ENCODE results near the gene CEP170B. TPM values are rescaled to one million over a fixed set of nuclear protein-coding genes. Genes with fewer than 3 reads are reported as not detected.
"Not testable (repeated sequence)": the region's sequence is repeated elsewhere in the genome, so short reads cannot be mapped to it uniquely, and the experiment has no call there.

CEP170B gene
- total and polyA plus RNA-seq, 9 of the 15 experiments (the other 6 are each of a cell fraction or from before 2014, with no cell fraction given) = 0.01 to 10.2 (median 2.2) TPM

- peaks cover 7 to 51% of the 10 kb centered on the region in 2 experiments; a peak in 4 of 5 replicates for H3K27me3 ChIP-seq (ENCODE audit: control insufficient read depth in 2 of 2, insufficient read depth in 2 of 2, low read length in 2 of 2)
- POLR2A ChIA-PET = interaction anchor here (1.2 kb wide), 1 partner anchor 9 kb away, joined by 3 read pairs; no protein-coding TSS in a partner anchor
- CTCF ChIA-PET (ENCODE audit: low intra/inter-chr PET ratio); H3K9me3 ChIP-seq (replicated peaks; ENCODE audit: control insufficient read depth, insufficient read depth, low read depth, low read length); DNase-seq (ENCODE audit: extremely low read depth in 1 of 4, low spot score in 3 of 4); ATAC-seq; in situ Hi-C loops (cut with MboI); H2AFZ ChIP-seq (ENCODE audit: low read depth, low read length); H3K27ac ChIP-seq (ENCODE audit: extremely low read depth, low read depth, low read length); H3K9ac ChIP-seq (ENCODE audit: insufficient read depth in 1 of 2, low read depth in 2 of 2, low read length in 2 of 2); H3K9me1 ChIP-seq (ENCODE audit: control insufficient read depth, insufficient read depth, low read length); H3K4me3 ChIP-seq; intact Hi-C loops (cut with micrococcal nuclease); H3K4me1 ChIP-seq (replicated peaks in 1 of 2; ENCODE audit: control insufficient read depth in 2 of 2, insufficient read depth in 2 of 2, low read length in 2 of 2); BruUV-seq (replicated peaks); H3K79me2 ChIP-seq (ENCODE audit: control insufficient read depth, insufficient read depth, low read length); H3K36me3 ChIP-seq (ENCODE audit: control insufficient read depth, insufficient read depth, low read length); FAIRE-seq; H4K20me1 ChIP-seq (replicated peaks; ENCODE audit: control insufficient read depth, insufficient read depth, low read length); H3K4me2 ChIP-seq (ENCODE audit: insufficient read depth, low read length): not testable (repeated sequence)
- 3% methylated on average over 5 of the region's 6 CpGs for WGBS (ENCODE audit: insufficient coverage, low coverage, missing lambda C conversion rate)
These were observed 78.9 kb downstream of the CEP170B start for GRCh38 chr14:104944016-104944308.

DNA sequence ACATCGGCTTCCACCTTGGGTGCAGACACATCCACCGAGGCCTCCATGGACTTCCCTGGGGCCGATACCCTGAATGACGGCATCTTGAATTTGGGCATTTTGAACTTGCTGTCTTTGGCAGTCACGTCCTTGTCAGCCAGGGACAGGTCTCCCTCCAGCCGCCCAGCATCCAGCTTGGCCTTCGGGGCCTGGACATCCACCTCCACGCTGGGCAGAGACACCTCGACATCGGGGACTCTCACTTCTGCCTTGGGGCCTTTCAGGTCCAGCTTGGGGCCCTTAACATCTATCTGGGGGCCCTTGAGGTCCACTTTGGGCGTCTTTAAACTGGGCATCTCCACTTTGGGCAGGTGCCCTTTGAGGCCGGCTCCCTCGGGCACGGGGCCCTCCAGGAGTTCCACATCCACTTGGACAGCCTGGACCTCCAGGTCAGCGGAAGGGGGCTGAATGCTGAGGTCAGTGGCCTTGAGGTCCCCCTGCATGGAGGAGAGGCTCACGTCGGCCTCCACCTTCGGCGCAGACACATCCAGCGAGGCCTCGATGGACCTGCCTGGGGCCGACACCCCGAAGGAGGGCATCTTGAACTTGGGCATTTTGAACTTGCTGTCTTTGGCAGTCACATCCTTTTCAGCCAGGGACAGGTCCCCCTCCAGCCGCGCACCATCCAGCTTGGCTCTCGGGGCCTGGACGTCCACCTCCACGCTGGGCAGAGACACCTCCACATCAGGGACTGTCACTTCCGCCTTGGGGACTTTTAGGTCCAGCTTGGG lies 79.6 kb downstream of the CEP170B start:
- in situ Hi-C loops (cut with MboI); CTCF ChIA-PET (ENCODE audit: low intra/inter-chr PET ratio); BruUV-seq (replicated peaks); DNase-seq (ENCODE audit: extremely low read depth in 1 of 4, low spot score in 3 of 4); H3K9me1 ChIP-seq (ENCODE audit: control insufficient read depth, insufficient read depth, low read length); H3K36me3 ChIP-seq (ENCODE audit: control insufficient read depth, insufficient read depth, low read length); H3K79me2 ChIP-seq (ENCODE audit: control insufficient read depth, insufficient read depth, low read length); H2AFZ ChIP-seq (ENCODE audit: low read depth, low read length); H3K4me1 ChIP-seq (replicated peaks in 1 of 2; ENCODE audit: control insufficient read depth in 2 of 2, insufficient read depth in 2 of 2, low read length in 2 of 2); H3K9me3 ChIP-seq (replicated peaks; ENCODE audit: control insufficient read depth, insufficient read depth, low read depth, low read length); H3K4me2 ChIP-seq (ENCODE audit: insufficient read depth, low read length); H3K9ac ChIP-seq (ENCODE audit: insufficient read depth in 1 of 2, low read depth in 2 of 2, low read length in 2 of 2); FAIRE-seq; H4K20me1 ChIP-seq (replicated peaks; ENCODE audit: control insufficient read depth, insufficient read depth, low read length); ATAC-seq; H3K4me3 ChIP-seq; H3K27ac ChIP-seq (ENCODE audit: extremely low read depth, low read depth, low read length); intact Hi-C loops (cut with micrococcal nuclease): not testable (repeated sequence)
- POLR2A ChIA-PET = interaction anchor here (1.2 kb wide), 1 partner anchor 10 kb away, joined by 3 read pairs; no protein-coding TSS in a partner anchor
- WGBS (ENCODE audit: insufficient coverage, low coverage, missing lambda C conversion rate) = 3% methylated on average over 20 of the region's 29 CpGs
- H3K27me3 ChIP-seq (ENCODE audit: control insufficient read depth in 2 of 2, insufficient read depth in 2 of 2, low read length in 2 of 2) = peaks cover 2 to 44% of the 10 kb centered on the region in 2 experiments; a peak in 4 of 5 replicates

- H3K9me1 ChIP-seq (ENCODE audit: control insufficient read depth, insufficient read depth, low read length); H3K36me3 ChIP-seq (ENCODE audit: control insufficient read depth, insufficient read depth, low read length); H3K4me3 ChIP-seq; H3K9ac ChIP-seq (ENCODE audit: insufficient read depth in 1 of 2, low read depth in 2 of 2, low read length in 2 of 2); FAIRE-seq; CTCF ChIA-PET (ENCODE audit: low intra/inter-chr PET ratio); DNase-seq (ENCODE audit: extremely low read depth in 1 of 4, low spot score in 3 of 4); ATAC-seq; H3K27ac ChIP-seq (ENCODE audit: extremely low read depth, low read depth, low read length); H3K4me2 ChIP-seq (ENCODE audit: insufficient read depth, low read length); H3K4me1 ChIP-seq (replicated peaks in 1 of 2; ENCODE audit: control insufficient read depth in 2 of 2, insufficient read depth in 2 of 2, low read length in 2 of 2); intact Hi-C loops (cut with micrococcal nuclease); H3K9me3 ChIP-seq (replicated peaks; ENCODE audit: control insufficient read depth, insufficient read depth, low read depth, low read length); H3K79me2 ChIP-seq (ENCODE audit: control insufficient read depth, insufficient read depth, low read length); BruUV-seq (replicated peaks); in situ Hi-C loops (cut with MboI); H2AFZ ChIP-seq (ENCODE audit: low read depth, low read length); H4K20me1 ChIP-seq (replicated peaks; ENCODE audit: control insufficient read depth, insufficient read depth, low read length): not testable (repeated sequence)
- POLR2A ChIA-PET = interaction anchor here (1.2 kb wide), 1 partner anchor 11 kb away, joined by 3 read pairs; no protein-coding TSS in a partner anchor
- 4% methylated on average over 6 of the region's 20 CpGs for WGBS (ENCODE audit: insufficient coverage, low coverage, missing lambda C conversion rate)
- peaks cover 2 to 44% of the 10 kb centered on the region in 2 experiments; a peak in 4 of 5 replicates for H3K27me3 ChIP-seq (ENCODE audit: control insufficient read depth in 2 of 2, insufficient read depth in 2 of 2, low read length in 2 of 2)
These were observed 80.2 kb downstream of the CEP170B start for GRCh38 chr14:104945266-104945665.

Data from K562 (cell line).